Measurements from ENCODE around the gene CPA4. TPM values are rescaled to one million over a fixed set of nuclear protein-coding genes. Genes with fewer than 3 reads are reported as not detected.

Gene CPA4
- polyA plus RNA-seq, 1 donor from 2014 or later = 8.9 TPM

DNA sequence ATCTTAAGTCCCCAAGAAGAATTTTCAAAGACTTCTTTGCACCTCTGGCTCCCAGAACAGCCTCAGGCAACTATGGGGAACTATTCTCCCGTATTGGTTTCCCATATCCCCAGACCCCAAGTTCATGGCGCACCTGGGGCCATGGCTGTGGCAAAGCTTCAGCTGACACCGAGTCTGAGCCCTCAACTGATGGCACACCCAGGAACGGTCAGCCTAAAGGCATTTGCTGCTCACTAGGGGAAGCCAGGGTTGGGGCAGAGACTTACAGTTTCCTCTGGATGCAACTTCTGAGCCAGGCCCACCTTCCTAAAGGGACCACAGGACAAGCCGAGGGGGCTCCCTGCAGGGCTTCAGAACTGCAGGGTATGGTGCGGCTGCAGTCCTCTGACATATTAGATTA is 73.6 kb downstream of the CPA4 start:
- H3K4me3 ChIP-seq (ENCODE audit: low read length) = no peak overlapping the region
- no peaks in the 10 kb centered on the region for H4K20me1 ChIP-seq (ENCODE audit: insufficient read depth)
- no peaks in the 10 kb centered on the region for H3K9me3 ChIP-seq (ENCODE audit: low read length)
- no peaks in the 10 kb centered on the region for H3K79me2 ChIP-seq (replicated peaks; ENCODE audit: insufficient read depth, low read length)
- peaks cover 6% of the 10 kb centered on the region for H3F3A ChIP-seq (ENCODE audit: insufficient read depth, low read length, poor library complexity, severe bottlenecking)
- no peaks in the 10 kb centered on the region for H3K9me2 ChIP-seq (ENCODE audit: insufficient read depth, low read length)
- no peaks in the 10 kb centered on the region for H3K27me3 ChIP-seq (ENCODE audit: insufficient read depth, low read depth, low read length)
- H2AFZ ChIP-seq (ENCODE audit: low read depth, low read length) = no peak overlapping the region
- TF ChIP-seq POLR2AphosphoS5 (IDR thresholded peaks at IDR 0.05) (no peak), TAF1 (IDR thresholded peaks at IDR 0.05; ENCODE audit: low read depth) (no peak), RAD21 (conservative IDR thresholded peaks at IDR 0.05) (no peak), MXI1 (conservative IDR thresholded peaks at IDR 0.05; ENCODE audit: poor library complexity, severe bottlenecking) (no peak), EP300 (conservative IDR thresholded peaks at IDR 0.05; ENCODE audit: poor library complexity, severe bottlenecking) (no peak), EZH2 (IDR thresholded peaks at IDR 0.05; ENCODE audit: borderline replicate concordance, insufficient read depth, low read length, poor library complexity, severe bottlenecking) (no peak), SMC3 (conservative IDR thresholded peaks at IDR 0.05; ENCODE audit: poor library complexity) (no peak)
- TF ChIP-seq, protein P1, sequence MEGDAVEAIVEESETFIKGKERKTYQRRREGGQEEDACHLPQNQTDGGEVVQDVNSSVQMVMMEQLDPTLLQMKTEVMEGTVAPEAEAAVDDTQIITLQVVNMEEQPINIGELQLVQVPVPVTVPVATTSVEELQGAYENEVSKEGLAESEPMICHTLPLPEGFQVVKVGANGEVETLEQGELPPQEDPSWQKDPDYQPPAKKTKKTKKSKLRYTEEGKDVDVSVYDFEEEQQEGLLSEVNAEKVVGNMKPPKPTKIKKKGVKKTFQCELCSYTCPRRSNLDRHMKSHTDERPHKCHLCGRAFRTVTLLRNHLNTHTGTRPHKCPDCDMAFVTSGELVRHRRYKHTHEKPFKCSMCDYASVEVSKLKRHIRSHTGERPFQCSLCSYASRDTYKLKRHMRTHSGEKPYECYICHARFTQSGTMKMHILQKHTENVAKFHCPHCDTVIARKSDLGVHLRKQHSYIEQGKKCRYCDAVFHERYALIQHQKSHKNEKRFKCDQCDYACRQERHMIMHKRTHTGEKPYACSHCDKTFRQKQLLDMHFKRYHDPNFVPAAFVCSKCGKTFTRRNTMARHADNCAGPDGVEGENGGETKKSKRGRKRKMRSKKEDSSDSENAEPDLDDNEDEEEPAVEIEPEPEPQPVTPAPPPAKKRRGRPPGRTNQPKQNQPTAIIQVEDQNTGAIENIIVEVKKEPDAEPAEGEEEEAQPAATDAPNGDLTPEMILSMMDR (IDR thresholded peaks at IDR 0.05; ENCODE audit: poor library complexity, severe bottlenecking) = no peak
- TF ChIP-seq, protein P2, sequence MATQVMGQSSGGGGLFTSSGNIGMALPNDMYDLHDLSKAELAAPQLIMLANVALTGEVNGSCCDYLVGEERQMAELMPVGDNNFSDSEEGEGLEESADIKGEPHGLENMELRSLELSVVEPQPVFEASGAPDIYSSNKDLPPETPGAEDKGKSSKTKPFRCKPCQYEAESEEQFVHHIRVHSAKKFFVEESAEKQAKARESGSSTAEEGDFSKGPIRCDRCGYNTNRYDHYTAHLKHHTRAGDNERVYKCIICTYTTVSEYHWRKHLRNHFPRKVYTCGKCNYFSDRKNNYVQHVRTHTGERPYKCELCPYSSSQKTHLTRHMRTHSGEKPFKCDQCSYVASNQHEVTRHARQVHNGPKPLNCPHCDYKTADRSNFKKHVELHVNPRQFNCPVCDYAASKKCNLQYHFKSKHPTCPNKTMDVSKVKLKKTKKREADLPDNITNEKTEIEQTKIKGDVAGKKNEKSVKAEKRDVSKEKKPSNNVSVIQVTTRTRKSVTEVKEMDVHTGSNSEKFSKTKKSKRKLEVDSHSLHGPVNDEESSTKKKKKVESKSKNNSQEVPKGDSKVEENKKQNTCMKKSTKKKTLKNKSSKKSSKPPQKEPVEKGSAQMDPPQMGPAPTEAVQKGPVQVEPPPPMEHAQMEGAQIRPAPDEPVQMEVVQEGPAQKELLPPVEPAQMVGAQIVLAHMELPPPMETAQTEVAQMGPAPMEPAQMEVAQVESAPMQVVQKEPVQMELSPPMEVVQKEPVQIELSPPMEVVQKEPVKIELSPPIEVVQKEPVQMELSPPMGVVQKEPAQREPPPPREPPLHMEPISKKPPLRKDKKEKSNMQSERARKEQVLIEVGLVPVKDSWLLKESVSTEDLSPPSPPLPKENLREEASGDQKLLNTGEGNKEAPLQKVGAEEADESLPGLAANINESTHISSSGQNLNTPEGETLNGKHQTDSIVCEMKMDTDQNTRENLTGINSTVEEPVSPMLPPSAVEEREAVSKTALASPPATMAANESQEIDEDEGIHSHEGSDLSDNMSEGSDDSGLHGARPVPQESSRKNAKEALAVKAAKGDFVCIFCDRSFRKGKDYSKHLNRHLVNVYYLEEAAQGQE (IDR thresholded peaks at IDR 0.05; ENCODE audit: borderline replicate concordance) = no peak
- peak overlapping the region; percentile 95 for H3K27ac ChIP-seq (ENCODE audit: low read length)
- no peak overlapping the region for H3K4me2 ChIP-seq (ENCODE audit: low read length)
- H3K9ac ChIP-seq (ENCODE audit: low read length) = peak overlapping the region; percentile 67
- H3K36me3 ChIP-seq (ENCODE audit: insufficient read depth, low read length) = no peaks in the 10 kb centered on the region

DNA sequence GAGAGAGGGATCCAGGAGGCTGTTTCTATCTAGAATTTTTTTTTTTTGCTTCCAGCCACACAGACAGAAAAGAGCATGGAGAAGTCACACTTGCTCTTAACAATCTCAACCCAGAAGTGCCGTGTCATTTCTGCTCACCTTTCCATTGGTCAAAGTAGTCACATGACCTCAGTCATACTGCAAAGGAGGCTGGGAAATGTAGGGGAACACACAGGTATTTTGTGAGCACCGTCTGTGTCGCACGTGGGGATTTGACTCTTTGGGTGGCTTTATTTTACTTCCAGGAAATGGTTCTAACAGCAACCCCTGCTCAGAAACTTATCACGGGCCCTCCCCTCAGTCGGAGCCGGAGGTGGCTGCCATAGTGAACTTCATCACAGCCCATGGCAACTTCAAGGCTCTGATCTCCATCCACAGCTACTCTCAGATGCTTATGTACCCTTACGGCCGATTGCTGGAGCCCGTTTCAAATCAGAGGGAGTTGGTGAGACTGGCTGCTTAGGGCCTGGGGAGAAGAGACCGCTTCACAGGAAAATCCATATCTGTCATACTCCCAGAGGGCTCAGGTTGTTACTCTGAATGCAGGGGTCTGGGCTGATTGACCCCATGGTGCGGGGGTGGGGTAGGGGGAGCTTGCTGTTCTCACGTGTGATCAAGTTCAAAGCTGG is 74.3 kb downstream of the CPA4 start:
- Histone ChIP-seq H4K20me1 (ENCODE audit: insufficient read depth) (no peaks in the 10 kb centered on the region), H3K79me2 (replicated peaks; ENCODE audit: insufficient read depth, low read length) (no peaks in the 10 kb centered on the region), H3K27ac (ENCODE audit: low read length) (peak overlapping the region; percentile 95), H3K4me3 (ENCODE audit: low read length) (no peak overlapping the region), H3K36me3 (ENCODE audit: insufficient read depth, low read length) (no peaks in the 10 kb centered on the region), H3K9ac (ENCODE audit: low read length) (peak overlapping the region; percentile 67), H2AFZ (ENCODE audit: low read depth, low read length) (no peak overlapping the region), H3K4me2 (ENCODE audit: low read length) (no peak overlapping the region), H3K9me3 (ENCODE audit: low read length) (no peaks in the 10 kb centered on the region), H3K9me2 (ENCODE audit: insufficient read depth, low read length) (no peaks in the 10 kb centered on the region), H3K27me3 (ENCODE audit: insufficient read depth, low read depth, low read length) (no peaks in the 10 kb centered on the region), H3F3A (ENCODE audit: insufficient read depth, low read length, poor library complexity, severe bottlenecking) (peaks cover 6% of the 10 kb centered on the region)
- TF ChIP-seq EP300 (conservative IDR thresholded peaks at IDR 0.05; ENCODE audit: poor library complexity, severe bottlenecking) (no peak), MXI1 (conservative IDR thresholded peaks at IDR 0.05; ENCODE audit: poor library complexity, severe bottlenecking) (no peak), EZH2 (IDR thresholded peaks at IDR 0.05; ENCODE audit: borderline replicate concordance, insufficient read depth, low read length, poor library complexity, severe bottlenecking) (no peak), TAF1 (IDR thresholded peaks at IDR 0.05; ENCODE audit: low read depth) (no peak), SMC3 (conservative IDR thresholded peaks at IDR 0.05; ENCODE audit: poor library complexity) (no peak)
